GM21717 (cell line): ENCODE measurements around the gene CRY2.

Experiments
- ATAC-seq: cut with Tn5 transposase; IDR thresholded peaks from one replicate; pipeline ENCODE4 v1.9.1; 2021; ENCODE audit warnings: mild to moderate bottlenecking, moderate library complexity; ENCODE audit not compliant: unreplicated experiment

The CRY2 gene

DNA sequence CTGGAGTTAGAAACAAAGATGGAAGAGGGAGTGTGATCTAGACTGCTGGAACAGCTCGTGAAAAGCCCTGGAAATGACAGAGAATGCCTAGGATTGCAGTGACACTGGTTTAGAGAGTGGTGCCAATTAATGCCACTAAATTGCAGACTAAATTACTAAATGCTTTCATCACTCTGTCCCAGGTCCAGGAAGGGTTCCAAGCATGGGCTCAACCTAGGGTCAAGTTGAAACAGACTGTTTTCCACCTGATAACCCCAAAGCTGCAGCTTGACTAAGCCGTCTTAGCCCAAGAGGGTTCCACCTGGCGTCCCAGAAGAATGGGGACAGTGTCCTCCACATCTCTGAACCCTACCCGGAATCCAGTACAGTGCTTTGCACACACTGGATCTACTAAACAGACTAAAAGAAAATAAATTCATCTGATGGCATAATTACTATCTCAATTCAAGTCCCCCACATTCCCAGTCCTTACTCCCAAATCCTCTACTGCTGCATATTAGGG lies 1.1 kb upstream of the CRY2 start:
- no peak for ATAC-seq

DNA sequence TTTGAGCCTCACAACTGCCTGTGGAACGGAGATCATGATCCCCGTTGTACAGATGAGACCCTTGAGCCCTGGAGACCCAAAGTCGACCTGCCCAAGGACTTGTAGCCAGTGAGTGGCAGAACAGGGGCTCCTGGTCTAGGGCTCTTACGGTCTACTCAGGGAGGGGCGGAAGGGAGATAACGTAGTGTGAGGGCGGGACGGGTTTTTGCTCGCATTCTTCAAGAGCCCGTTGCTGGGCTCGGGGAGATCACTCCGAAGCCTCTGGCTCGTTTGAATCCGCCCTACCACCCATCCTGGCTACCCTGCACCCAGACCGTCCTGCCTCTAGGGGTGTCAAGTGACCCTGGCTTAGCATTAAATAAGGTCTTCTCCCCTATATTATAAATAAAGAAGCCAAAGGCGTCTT lies 639 bp downstream of the CRY2 start:
- peak; percentile 28 for ATAC-seq

DNA sequence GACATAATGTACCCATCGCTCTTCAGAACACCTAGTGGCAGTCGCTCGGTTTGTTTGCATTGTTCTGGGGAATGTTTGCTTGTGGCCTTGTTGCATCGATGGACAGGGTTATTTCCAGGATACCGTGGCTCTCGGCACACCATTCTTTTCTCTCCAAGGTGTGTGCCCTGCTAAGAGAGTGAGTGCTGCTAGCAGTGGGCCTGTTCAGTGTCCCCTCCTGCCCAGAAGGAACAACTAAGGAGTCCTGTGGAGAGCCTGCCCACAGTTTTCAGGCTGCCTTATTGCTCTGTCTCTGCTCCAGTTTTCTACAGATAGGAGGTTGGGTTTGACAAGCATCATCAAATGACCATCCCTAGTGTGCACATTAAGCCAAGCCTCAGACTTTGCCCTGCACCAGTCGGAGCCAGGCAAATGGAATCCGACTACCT lies 1.4 kb downstream of the CRY2 start:
- ATAC-seq = no peak

DNA sequence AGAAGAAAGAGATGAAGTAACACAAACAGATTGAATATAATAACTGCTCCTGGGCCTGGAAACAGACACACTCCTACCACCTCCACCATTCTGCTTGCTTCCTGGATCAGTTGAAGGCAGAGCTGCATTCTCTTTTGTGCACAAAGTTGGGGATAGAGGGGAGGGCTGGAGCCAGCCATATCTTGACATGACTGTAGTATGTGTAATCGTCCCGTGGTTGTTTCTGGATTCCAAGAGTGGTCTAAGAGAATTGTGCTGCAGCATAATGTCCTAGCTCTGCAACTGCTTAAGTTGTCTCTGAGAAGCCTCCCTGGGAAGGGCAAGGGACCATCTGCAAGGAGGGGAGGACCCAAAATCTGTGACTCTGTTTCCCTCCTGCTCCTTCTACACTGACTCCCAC lies 3.2 kb downstream of the CRY2 start:
- ATAC-seq = no peak

DNA sequence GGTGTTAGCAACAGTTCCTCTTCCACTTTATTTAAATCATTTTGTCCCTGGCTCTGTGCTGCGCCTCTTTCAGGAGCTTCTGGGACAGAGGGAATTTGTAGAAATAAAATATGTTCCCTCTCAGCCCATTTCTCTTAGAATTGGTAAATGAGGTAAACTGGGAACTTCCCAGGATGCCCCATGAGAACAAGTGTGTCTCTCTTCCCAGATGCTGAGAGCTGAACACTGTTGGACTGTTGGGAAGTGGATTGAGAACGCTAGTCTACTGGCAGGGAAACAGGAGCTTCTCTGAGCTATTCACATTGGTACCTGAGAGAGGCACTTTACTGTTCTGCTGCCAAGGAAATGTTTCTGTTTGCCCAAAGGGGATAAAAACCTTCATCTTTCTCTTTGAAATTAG lies 4.0 kb downstream of the CRY2 start:
- ATAC-seq = no peak

DNA sequence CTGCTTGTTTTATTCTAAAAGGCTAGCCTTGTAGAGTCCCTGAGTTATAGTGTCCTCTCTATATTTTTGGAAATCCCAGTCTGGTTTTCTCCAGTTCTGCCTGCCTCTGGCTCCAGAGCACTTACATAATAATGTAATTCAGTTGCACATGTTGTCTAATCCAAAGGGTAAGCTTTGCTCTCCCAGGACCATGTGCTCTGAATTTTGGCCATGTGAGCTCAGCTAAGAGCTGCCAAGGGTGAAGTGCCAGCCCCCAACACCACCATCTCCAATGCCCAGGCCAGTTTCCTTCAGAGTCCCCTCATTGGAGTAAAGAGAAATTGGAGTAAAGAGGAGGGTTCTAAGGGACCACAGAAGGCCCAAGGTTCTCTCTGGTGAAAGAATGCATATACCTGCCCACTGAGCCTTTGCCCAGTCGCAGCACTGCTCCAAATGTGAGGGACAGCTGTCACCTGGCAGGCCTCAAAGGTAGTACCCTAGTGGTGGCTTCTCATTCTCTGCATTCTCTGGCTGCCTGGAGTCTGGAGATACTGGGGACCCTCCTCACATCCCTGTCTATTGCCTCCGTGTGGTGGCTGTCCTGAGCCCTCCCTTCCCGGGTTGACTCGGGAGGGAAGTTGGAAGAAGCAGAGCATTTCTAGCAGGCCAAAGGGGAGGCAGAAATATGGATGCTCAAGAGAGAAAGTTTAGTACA lies 4.9 kb downstream of the CRY2 start:
- ATAC-seq = no peak

DNA sequence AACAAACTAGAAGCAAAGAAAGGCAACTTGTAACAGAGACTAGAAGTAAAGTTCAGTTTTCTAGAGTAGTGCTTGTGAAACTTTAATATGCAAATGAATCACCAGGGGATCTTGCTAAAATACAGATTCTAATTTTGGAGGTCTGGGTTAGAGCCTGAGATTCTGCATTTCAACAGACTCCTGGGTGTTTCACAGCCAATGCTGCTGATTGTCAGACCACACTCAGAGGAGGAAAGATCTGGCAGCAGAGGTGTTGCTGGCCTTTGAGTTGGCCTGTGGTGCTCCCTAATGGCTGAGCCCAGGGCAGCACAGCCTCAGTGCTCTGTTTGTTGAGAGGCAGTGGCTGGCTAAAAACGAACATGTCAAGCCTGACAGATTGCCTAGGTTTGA lies 5.4 kb downstream of the CRY2 start:
- ATAC-seq = peak; percentile 43

DNA sequence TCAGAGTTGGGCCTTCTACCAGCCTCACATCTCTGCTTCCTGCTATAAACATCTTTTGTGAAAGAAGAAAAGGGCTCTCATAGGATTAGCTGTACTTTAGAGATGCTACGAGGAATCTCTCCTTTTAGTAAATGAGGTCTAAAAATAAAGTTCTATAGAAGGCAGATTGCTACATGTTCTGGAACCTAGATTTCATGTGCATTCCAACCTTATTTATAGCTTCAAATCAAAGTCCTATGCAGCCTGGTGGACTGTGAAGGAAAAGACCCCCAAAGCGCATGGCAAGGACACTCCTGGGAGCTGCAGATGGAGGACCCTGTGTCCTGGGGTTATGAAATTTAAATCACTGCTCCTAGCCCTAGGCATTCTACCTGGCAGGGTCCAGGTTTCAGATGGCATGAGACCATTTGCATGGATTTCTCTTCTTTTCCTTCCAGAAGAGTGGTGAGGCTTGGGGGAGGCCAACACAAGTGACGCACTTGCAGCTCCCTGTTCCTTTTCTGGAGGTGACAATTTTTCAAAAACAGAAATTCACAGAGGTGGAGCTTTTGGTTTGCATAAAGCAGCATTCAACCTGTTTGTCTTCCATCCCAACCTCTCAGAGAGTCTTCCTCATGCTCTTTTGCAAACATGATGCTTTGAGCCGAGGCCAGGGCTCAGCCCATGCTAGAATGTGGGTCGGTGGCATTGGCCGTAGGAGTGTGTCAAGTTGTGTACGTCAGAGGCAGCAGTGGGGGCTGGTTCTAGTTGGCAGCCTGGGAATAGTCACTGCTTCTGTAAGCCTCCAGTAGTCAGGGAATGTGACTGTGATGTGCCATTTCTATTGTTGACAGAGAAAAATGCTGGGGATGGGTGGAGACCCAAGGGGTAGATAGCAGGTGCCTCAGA lies 6.3 kb downstream of the CRY2 start:
- ATAC-seq = no peak

DNA sequence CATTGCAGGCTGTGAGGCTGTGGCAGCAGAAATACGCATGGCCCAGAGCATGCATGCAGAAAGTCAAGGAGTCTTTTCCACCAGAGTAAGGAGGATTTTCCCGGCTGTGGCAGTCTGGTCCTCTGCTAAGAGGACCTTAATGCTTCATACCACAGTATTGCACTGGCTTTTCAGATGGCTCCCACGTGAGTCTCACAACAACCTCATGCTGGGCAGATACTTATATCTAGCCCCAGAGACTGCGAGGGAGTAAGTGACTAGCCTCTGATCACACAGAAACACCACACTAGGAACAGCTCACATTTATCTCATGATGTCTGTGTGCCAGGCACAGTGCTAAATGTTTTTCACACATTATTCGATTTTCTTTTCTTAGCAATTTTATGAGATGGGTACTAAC lies 8.0 kb downstream of the CRY2 start:
- no peak for ATAC-seq

DNA sequence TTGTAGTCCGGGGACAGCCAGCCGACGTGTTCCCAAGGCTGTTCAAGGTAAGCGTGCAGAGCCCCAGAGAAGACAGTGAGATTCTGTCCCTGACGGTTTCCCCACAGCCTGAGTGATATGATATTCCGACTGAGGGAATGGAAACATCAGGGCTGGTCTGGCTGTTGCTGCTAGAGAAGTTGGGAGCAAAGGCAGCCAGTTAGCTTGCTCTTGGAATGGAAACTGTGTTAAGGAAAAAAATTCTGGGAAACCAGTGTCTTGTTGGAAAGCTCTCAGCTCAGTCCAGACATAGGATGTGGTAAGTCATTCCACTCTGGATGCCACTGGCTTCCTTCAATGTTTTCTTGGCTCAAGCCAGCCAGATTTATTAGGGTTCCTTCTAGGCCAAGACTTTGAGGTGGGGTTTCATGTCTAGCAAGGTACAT lies 8.8 kb downstream of the CRY2 start:
- ATAC-seq = no peak

DNA sequence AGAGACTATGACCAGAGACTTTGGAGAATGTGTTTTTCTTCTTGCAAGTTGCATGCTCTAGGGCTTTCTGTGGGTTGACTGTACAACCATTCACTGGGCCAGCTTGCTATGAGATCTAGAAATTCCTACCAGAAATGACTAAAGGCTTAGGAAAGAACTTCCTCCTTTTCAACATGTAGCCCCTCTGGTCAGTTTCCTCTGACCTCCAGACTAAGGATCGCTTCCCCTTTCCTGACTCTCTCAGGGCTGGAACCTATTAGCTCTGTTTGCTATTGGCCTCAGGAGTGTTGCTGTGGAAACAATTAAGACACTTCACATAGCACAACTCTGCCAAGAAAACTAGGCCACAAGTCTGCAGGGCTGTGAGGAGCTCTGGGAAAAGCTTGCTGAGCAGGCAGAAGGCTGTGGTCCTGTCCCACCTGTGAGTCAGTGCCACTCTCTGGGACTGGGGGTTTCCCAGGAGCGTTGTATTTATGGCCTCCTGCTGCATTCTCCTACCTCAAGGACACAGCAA lies 10.7 kb downstream of the CRY2 start:
- no peak for ATAC-seq

DNA sequence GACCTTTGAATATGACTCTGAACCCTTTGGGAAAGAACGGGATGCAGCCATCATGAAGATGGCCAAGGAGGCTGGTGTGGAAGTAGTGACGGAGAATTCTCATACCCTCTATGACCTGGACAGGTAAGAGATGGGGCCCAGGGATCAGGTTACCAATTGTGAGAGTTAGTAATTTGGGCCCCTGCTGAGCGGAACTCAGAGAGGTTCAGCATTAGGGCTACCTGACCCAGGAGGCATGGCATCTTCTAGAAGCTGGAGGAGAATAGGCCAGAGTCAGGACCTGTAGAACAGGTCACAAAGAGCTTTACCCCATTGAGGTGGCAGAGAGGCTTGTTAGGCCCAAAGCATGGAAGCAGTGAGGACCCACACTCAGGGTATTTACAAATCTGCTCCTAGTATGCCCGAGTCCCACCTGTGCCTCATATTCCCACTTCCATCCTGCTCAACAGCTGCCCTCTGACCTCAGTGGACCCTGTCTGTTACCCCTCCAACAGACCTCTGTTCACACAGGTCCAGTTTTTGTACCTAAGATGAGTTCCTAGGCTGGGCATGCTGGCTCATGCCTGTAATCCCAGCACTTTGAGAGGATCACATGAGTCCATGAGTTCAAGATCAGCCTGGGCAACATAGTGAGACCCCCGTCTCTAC lies 11.6 kb downstream of the CRY2 start:
- no peak for ATAC-seq

DNA sequence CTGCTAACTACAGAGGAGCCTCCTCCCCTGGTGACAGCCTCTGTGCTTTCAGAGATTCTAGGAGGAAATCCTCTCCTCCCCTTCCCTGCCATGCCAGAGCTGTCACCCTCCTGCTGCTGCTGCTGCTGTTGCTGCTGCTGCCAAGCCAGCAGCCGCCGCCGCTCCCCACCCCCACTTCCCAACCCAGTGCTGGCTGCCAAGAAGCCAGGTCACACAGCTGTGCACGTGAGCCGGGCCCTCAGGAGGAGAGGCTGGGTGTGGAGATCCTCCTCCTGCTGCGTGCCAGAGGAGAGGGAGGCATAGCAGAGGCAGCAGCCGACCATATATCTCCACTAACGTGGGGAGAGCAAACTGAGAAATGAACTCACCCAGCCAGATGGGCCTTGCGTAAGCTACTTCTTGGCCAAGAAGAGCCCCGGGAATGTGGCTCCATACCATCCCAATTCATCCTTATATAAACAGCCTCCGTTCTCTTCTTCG lies 12.4 kb downstream of the CRY2 start:
- ATAC-seq = no peak

DNA sequence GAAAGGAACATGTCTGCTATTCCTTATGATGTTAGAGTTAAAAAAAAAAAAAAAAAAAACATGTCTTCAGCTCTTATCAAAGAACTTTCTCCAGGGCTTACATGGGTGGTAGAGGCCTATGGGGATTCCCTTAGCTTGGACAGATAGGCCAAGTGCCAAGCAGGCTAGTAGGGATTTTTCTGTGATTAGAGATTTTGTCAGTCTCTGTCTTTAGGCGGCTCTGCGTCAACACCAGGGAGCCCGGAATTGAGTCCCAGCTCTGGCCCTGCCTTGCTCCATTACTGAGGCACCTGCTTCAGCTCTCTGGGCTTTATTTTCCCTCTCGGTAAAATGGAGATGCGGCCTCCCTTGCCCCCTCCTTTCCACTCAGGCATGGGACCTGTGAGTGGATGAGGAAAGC lies 13.1 kb downstream of the CRY2 start:
- ATAC-seq = no peak

DNA sequence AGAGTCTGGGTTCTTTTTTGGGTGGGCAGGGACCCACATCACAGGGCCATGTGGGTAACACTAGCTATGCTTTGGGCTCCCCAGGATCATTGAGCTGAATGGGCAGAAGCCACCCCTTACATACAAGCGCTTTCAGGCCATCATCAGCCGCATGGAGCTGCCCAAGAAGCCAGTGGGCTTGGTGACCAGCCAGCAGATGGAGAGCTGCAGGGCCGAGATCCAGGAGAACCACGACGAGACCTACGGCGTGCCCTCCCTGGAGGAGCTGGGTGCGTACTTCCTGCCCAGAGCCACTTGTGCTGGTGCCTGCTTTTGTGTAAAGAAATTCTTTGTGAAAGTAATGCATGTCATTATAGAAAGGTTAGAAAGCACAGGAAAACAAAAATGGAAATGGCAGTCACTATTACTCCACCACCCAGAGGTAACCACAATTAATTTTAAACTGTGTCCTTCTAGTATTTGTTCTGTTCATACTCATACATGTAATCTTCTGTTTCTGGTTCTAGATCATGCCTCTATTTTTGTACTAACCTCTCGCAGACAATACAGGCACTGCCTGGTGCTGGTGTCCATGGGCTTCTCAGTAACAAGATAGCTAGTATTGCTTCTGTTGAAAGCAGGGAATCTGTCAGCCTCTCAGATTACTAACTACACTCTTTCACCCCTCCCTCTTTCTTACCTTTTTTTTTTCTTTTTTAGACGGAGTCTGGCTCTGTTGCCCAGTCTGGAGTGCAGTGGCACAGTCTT lies 13.7 kb downstream of the CRY2 start:
- ATAC-seq = no peak

DNA sequence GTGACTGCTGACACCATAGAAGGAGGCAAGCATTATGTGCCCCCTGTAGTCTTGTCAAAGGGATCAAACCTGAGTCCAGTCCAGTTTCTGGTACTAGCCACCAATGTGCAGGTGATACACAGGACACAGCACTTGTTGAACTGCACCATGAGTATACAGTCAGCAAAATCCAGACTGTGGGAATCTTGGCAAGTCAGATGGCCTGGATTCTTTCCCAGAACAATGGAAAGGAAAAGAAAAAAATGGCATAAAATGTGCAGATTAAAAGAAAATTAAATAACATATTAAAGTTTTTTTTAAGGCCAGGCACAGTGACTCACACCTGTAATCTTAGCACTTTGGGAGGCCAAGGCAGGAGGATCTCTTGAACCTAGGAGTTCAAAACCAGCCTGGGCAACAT lies 16.8 kb downstream of the CRY2 start:
- ATAC-seq = no peak

DNA sequence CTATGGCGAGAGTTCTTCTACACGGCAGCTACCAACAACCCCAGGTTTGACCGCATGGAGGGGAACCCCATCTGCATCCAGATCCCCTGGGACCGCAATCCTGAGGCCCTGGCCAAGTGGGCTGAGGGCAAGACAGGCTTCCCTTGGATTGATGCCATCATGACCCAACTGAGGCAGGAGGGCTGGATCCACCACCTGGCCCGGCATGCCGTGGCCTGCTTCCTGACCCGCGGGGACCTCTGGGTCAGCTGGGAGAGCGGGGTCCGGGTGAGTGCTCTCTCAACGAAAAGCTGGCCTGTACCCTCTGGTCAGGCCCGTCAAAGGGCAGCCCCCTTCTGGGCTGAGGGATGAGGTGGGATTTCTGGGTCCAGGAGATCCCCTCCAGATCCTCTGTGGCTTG lies 22.3 kb downstream of the CRY2 start:
- ATAC-seq = no peak

DNA sequence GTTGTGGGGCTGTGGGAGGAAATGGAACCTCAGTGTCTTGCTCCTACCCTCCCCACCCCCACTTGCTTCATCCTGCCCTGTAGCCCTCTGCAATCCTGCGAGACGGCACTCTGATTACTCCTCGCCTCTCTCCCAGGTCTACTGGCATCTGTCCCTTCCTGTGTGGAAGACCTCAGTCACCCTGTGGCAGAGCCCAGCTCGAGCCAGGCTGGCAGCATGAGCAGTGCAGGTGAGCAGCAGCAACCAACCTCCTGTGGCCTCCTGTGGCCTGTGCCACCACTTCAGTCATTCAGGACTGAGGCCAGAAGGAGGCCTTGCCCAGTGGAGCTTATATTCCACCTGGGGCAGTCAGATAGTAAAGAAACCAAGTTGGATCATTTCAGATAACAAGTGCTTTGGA lies 23.4 kb downstream of the CRY2 start:
- no peak for ATAC-seq

DNA sequence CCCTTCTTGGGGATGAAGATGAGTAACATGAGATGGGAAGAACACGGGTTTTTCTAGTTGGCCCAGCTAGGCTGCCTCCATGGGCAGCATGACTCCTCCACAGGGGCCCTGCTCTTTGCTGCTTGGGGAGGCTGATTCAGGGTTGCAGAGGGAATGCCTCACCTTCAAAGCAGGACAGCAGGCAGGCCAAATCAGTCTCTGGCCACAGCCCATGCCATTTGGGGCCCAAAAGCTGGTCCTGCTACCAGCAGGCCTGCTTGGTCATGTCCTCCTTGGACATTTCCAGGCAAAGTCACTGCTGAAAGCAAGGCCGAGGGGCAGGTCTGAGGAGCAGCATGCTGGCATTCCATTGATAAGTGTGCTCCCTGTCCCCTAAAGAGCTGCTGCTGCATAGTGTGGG lies 24.4 kb downstream of the CRY2 start:
- ATAC-seq = no peak

DNA sequence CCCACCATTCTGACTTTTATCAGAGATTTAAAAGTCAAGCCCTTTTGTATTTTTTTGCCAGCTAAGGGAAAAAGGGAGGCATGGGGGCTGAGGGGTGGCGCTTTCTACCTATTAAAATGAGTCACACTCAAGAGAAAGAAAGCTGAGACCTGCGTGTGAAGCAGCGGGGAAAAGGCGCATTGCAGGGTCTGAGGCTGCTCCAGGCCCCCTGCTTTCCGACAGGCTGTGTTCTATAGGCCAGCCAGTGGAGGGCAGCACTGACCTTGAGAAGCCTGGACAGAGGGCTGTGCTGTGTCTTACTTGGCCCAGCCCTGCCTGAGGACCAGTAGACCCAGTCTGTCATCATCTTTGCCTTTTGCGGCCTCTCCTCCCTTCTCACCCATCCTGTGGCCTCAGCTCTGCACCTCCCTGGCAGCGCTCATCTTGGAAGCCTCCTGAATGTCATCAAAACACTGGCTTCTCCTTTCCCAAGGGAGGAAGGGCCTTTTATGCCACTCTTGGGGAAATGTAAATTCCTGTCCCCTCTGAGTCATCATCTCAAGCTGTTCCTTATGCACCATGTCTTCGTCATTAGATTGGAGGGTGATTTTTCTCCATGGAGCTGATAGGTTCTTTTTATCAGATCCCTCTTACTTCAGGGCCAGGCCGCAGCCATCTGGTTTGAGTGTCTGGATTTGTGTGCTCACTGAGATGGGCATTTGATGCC lies 25.5 kb downstream of the CRY2 start:
- ATAC-seq = no peak
